ENCODE measurements around the gene FMNL1.
"Not testable (repeated sequence)": the region's sequence is repeated elsewhere in the genome, so short reads cannot be mapped to it uniquely, and the experiment has no call there.

The FMNL1 gene

DNA sequence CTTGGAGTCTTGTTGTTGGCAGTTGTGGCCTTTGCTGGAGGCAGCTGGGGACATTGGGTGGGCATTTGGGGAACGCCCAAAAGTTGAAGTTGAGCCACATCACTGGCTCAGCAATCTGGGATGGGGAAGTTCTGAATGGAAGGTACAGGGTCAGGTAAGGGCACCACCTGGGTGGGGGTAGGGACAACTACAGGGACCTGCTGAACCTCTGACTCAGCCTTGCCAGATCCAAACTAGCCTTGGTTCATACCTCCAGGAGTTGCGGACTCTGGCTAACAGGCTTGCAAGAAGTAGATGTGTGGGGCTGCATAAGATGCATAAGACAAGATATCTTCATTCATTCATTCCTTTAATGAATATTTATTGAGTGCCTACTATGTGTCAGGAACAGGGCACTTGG lies 16.0 kb downstream of the FMNL1 start:
- H3K27ac Mint-ChIP-seq, result peak overlapping the region; percentile 68
- H3K27me3 Mint-ChIP-seq, result no peaks in the 10 kb centered on the region
- peaks cover 41% of the 10 kb centered on the region for H3K4me1 Mint-ChIP-seq
- peaks cover 65% of the 10 kb centered on the region for H3K36me3 Mint-ChIP-seq (ENCODE audit: low read depth)
- ATAC-seq (no peak), DNase-seq (no peak)
- no peaks in the 10 kb centered on the region for H3K9me3 Mint-ChIP-seq
- no peak overlapping the region for H3K4me3 Mint-ChIP-seq

DNA sequence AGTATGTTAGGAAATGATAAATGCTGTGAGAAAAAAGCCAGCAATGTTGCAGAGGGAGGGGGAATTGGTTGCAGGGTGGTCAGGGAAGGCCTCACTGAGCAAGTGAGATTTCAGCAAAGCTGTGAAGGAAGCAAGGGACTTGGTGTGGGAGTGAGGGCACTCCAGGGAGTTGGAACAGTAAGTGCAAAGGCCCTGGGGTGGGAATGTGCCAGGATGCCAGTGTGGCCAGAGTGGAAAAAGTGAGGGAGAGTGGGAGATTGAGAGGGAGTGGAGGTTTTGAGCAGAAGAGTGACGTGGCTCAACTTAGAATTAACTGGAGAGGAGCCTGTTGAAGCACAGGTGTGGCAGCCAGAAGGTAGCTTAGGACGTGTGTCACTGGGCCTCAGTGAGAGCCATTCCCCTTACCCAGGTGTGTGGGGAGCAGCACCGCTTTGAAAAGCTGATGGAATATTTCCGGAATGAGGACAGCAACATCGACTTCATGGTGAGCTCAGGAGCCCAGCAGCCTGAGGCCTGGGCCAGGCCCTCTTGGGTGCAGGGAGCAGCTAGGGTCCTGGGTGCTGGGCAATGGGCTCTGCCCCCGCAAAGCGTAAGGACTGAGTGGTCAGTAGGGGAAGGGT lies 16.6 kb downstream of the FMNL1 start:
- Mint-ChIP-seq H3K4me1 (peaks cover 36% of the 10 kb centered on the region), H3K9me3 (no peaks in the 10 kb centered on the region), H3K4me3 (no peak overlapping the region), H3K27me3 (no peaks in the 10 kb centered on the region), H3K36me3 (ENCODE audit: low read depth) (peaks cover 65% of the 10 kb centered on the region), H3K27ac (peak overlapping the region; percentile 68)
- DNase-seq (no peak), ATAC-seq (no peak)

DNA sequence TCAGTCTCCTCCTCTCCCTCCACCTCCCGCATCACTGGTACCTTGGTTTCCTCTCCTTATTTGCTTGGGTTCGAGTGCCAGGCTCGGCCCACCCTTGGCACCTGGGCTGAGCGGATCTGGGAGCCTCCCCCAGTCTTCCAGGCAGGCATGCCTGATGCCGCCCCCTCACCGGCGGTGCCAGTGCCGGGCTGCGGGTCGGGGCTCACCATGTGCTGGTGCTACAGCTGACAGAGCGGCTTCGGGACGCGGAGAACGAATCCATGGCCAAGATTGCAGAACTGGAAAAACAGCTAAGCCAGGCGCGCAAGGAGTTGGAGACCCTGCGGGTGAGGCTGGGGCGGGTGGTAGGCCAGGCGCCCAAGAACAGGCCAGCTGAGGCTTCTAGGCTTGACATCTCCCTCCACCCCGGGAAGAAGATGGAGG lies 19.2 kb downstream of the FMNL1 start:
- Mint-ChIP-seq H3K27ac (peak overlapping the region; percentile 56), H3K4me1 (peaks cover 15% of the 10 kb centered on the region), H3K4me3 (no peak overlapping the region), H3K9me3 (no peaks in the 10 kb centered on the region), H3K36me3 (ENCODE audit: low read depth) (peaks cover 63% of the 10 kb centered on the region), H3K27me3 (no peaks in the 10 kb centered on the region)
- DNase-seq, result no peak
- no peak for ATAC-seq

DNA sequence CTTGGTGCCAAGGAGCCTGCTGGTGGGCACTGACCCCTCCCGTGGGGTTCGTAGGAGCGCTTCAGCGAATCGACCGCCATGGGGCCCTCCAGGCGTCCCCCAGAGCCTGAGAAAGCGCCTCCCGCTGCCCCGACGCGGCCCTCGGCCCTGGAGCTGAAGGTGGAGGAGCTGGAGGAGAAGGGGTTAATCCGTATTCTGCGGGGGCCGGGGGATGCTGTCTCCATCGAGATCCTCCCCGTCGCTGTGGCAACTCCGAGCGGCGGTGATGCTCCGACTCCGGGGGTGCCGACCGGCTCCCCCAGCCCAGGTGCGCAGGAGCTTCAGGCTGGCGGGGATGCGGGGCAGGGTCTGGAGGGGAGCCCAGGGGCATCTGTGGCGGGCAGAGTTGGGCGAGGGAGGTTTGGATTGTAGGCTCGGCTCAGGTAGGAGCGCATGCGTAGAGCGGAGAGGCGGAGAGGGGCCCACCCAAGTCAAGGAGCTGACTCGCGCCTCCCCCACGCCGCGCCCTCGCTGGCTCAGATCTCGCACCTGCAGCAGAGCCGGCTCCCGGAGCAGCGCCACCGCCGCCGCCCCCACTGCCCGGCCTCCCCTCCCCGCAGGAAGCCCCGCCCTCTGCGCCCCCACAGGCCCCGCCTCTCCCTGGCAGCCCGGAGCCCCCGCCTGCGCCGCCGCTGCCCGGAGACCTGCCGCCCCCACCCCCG lies 19.8 kb downstream of the FMNL1 start:
- no peak for ATAC-seq
- peaks cover 67% of the 10 kb centered on the region for H3K36me3 Mint-ChIP-seq (ENCODE audit: low read depth)
- H3K27me3 Mint-ChIP-seq, result no peaks in the 10 kb centered on the region
- no peaks in the 10 kb centered on the region for H3K9me3 Mint-ChIP-seq
- H3K4me3 Mint-ChIP-seq, result no peak overlapping the region
- H3K4me1 Mint-ChIP-seq, result peaks cover 20% of the 10 kb centered on the region
- DNase-seq, result no peak
- H3K27ac Mint-ChIP-seq, result no peak overlapping the region

DNA sequence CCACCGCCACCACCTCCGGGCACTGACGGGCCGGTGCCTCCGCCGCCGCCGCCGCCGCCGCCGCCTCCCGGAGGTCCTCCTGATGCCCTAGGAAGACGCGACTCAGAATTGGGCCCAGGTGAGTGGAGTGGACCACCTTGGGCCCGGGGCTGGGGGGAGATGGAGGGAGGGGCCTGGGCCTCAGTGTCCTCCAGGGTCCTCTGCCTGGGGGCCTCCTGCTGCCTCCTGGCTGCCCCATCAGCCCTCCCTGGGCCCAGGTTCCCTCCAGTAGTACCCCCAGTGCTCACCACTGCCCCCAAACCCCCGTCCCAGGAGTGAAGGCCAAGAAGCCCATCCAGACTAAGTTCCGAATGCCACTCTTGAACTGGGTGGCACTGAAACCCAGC lies 20.3 kb downstream of the FMNL1 start:
- Mint-ChIP-seq H3K27ac (peak overlapping the region; percentile 59), H3K4me3 (no peak overlapping the region), H3K9me3 (no peaks in the 10 kb centered on the region), H3K27me3 (no peaks in the 10 kb centered on the region), H3K36me3 (ENCODE audit: low read depth) (peaks cover 69% of the 10 kb centered on the region), H3K4me1 (peaks cover 25% of the 10 kb centered on the region)
- no peak for DNase-seq
- no peak for ATAC-seq

DNA sequence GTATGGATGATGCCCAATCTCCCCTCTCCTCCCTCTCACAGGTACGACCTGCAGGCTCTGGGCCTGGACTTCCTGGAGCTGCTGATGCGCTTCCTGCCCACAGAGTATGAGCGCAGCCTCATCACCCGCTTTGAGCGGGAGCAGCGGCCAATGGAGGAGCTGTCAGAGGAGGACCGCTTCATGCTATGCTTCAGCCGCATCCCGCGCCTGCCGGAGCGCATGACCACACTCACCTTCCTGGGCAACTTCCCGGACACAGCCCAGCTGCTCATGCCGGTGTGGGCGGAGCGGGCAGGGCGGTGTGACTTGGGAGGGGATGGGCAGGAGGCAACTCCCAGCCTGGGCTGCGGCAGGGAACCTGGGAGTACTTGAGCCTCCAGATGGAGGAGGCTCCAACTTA lies 22.1 kb downstream of the FMNL1 start:
- peaks cover 26% of the 10 kb centered on the region for H3K4me1 Mint-ChIP-seq

DNA sequence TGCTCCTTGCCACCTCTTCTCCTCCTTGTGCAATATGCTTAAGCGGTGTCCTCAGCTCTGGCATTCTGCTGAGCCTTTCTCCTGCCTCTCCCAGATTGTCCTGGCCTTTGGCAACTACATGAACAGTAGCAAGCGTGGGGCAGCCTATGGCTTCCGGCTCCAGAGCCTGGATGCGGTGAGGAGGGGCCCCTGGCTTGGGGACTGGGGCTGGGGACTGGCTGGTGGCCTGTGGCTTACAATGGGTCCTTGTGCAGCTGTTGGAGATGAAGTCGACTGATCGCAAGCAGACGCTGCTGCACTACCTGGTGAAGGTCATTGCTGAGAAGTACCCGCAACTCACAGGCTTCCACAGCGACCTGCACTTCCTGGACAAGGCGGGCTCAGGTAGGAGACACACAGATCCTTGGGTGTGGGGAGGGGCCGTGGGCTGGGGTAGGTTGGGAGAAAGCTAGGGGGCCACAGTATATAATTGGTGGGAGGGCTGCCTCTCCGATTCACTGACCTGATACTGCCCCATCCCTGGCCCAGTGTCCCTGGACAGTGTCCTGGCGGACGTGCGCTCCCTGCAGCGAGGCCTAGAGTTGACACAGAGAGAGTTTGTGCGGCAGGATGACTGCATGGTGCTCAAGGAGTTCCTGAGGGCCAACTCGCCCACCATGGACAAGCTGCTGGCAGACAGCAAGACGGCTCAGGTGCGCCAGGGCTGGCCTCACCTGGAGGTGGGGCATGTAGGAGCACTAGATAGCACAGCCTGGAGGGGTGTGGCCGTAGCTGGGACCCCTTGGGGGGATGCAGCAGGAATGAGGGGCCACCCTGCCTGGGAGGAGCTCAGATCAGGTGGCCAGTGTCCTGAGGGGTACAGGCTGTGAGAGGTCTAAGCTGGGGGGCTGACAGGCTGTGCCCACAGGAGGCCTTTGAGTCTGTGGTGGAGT lies 23.3 kb downstream of the FMNL1 start:
- Mint-ChIP-seq H3K27me3 (no peaks in the 10 kb centered on the region), H3K4me1 (peaks cover 33% of the 10 kb centered on the region), H3K36me3 (ENCODE audit: low read depth) (peaks cover 50% of the 10 kb centered on the region), H3K4me3 (no peak overlapping the region), H3K9me3 (no peaks in the 10 kb centered on the region), H3K27ac (peak overlapping the region; percentile 52)
- ATAC-seq (no peak), DNase-seq (no peak)

More for the DNA sequence above, 22.1 kb downstream of the FMNL1 start:
- Mint-ChIP-seq H3K9me3 (no peaks in the 10 kb centered on the region), H3K4me3 (no peak overlapping the region), H3K27ac (no peak overlapping the region), H3K27me3 (no peaks in the 10 kb centered on the region), H3K36me3 (ENCODE audit: low read depth) (peaks cover 54% of the 10 kb centered on the region)
- DNase-seq (no peak), ATAC-seq (no peak)

DNA sequence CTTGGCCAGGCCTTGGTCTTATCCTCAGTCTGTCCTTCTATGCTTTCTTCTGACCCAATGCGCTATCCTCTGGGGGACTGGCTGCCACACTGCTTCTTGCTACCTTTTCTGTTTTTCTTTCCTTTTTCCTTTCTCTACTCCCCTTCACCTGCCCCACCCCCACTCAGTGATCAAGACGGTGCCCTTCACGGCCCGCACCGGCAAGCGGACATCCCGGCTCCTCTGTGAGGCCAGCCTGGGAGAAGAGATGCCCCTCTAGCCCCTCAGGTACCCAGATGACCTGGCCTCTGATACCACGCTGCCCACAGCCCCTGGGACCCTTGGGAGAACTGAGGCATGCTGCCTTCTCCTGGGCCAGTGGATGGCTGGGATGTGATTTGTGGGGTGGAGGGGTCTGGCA lies 24.7 kb downstream of the FMNL1 start:
- DNase-seq, result no peak
- H3K36me3 Mint-ChIP-seq (ENCODE audit: low read depth), result peaks cover 45% of the 10 kb centered on the region
- ATAC-seq, result no peak
- H3K4me3 Mint-ChIP-seq, result peak overlapping the region; percentile 83
- H3K4me1 Mint-ChIP-seq, result peaks cover 42% of the 10 kb centered on the region
- H3K9me3 Mint-ChIP-seq, result no peaks in the 10 kb centered on the region
- H3K27me3 Mint-ChIP-seq, result no peaks in the 10 kb centered on the region
- peak overlapping the region; percentile 63 for H3K27ac Mint-ChIP-seq

DNA sequence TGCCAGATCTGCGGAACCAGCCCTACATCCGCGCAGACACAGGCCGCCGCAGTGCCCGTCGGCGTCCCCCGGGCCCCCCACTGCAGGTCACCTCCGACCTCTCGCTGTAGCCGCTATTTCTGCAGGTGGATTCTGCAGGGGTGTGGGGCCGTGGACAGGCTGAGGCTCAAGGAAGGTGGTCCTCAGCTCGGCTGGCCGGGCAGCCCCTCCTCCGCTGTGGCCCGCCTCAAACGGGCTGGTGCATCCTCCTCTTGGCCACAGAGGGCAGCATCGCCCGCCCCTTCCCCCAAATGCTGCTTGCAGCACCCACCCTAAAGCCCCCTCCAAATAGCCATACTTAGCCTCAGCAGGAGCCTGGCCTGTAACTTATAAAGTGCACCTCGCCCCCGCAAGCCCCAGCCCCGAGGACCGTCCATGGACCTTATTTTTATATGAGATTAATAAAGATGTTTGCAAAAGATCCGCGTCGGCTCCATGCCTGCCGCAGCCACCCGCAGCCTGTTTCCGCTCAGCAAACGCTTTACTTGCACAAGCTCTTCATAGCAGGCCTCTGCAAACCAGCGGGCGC lies 25.3 kb downstream of the FMNL1 start:
- H3K27me3 Mint-ChIP-seq, result no peaks in the 10 kb centered on the region
- peaks cover 45% of the 10 kb centered on the region for H3K36me3 Mint-ChIP-seq (ENCODE audit: low read depth)
- peaks cover 47% of the 10 kb centered on the region for H3K4me1 Mint-ChIP-seq
- peak overlapping the region; percentile 88 for H3K27ac Mint-ChIP-seq
- peak; percentile 40 for DNase-seq
- no peaks in the 10 kb centered on the region for H3K9me3 Mint-ChIP-seq
- no peak for ATAC-seq
- H3K4me3 Mint-ChIP-seq, result peak overlapping the region; percentile 83

DNA sequence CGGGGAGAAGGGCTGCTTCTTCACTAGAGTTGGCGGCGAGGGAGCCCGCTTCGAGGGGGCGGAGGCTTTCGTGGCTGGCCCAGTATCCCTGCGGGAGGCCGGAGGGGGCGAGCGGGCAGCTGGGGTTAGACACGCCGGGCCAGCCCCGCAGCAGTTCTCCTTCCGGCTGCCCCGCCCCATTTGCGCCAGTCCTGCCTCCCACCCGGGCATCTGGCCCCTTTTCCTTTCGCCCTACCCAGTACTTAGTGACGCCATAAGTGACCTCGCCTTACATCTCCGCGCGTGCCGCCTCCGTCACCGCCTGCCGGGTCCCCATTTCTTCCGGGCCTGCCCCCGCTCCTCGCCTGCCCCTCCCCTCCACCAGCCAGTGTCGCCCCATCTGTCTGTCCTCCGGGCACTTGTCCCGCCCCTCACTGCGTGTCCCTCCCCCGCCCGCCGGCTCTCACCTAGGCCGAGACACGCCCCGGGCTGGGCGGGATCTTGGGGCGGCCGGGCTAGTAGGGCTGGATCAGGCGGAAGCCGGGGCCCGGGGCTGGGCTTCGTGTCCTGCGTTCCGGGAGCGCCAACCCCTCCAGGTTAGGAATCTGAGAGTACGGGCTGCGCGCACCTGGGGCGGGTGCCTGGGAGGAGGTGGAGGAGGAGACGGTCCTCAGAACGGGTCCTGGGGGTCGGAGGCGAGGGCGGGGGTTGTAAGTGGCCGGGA lies 25.9 kb downstream of the FMNL1 start:
- Mint-ChIP-seq H3K4me1 (peaks cover 53% of the 10 kb centered on the region), H3K27me3 (no peaks in the 10 kb centered on the region), H3K9me3 (no peaks in the 10 kb centered on the region), H3K4me3 (peak overlapping the region; percentile 83), H3K36me3 (ENCODE audit: low read depth) (peaks cover 41% of the 10 kb centered on the region), H3K27ac (peak overlapping the region; percentile 88)
- DNase-seq (peak; percentile 99), ATAC-seq (peak; percentile 91)

DNA sequence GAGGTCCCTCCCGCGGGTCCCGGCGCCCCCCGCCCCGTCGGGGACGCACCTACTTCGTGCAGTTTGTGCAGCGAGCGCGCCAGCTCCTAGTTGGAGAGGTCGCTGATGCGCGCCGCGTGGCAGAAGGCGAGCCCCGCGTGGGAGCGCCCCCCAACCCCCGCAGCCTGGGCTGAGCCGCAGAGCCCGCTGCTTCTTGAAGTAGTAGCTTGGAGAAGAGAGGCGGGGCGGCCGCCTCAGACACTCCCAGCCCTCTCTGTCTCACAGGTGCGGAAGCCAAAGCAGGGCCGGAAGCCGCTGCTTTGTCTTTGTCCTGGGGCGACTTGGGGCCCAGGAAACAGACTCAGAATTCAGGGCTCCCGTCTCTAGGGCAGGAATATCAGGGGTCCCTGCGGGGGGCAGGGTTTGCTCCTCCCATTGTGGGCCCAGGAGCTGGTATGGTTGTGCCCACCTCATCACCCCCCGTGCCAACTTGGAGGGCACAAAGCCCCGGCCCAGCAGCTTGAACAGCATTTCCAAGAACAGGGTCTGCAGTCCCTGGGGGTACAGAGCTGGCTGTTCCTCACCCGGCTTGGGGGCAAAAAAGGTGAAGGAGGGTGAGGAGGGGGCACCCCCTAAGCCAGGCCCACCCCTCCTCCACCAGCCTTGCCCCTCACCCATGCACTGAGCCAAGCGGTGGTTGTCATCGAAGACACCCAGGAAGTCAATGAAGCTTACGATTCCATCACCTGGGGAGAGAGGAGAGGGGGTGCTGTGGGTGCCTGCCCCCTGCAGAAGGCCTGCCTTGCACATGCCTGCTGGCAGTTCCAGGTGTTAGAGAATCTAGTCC lies 26.7 kb downstream of the FMNL1 start:
- peak overlapping the region; percentile 83 for H3K4me3 Mint-ChIP-seq
- peaks cover 61% of the 10 kb centered on the region for H3K4me1 Mint-ChIP-seq
- H3K36me3 Mint-ChIP-seq (ENCODE audit: low read depth), result peaks cover 37% of the 10 kb centered on the region

DNA sequence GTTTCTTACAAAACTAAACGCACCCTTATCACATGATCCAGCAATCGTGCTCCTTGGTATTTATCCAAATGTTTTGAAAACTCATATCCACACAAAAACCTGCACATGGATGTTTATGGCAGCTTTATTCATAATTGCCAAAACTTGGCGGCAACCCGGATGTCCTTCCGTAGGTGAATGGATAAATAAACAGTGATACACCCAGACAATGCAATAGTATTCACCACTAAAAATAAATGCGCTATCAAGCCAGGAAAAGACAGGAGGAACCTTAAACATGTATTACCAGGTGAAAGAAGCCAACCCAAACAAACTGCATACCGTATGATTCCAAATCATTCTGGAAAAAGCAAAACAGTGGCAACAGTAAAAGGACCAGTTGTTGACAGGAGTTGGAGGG lies 30.2 kb downstream of the FMNL1 start:
- Mint-ChIP-seq H3K27ac (peak overlapping the region; percentile 55), H3K4me3 (no peak overlapping the region), H3K9me3 (no peaks in the 10 kb centered on the region), H3K4me1 (peaks cover 79% of the 10 kb centered on the region), H3K36me3 (ENCODE audit: low read depth) (peaks cover 11% of the 10 kb centered on the region), H3K27me3 (no peaks in the 10 kb centered on the region)
- DNase-seq (no peak), ATAC-seq (no peak)

More for the DNA sequence above, 26.7 kb downstream of the FMNL1 start:
- Mint-ChIP-seq H3K9me3 (no peaks in the 10 kb centered on the region), H3K27me3 (no peaks in the 10 kb centered on the region), H3K27ac (peak overlapping the region; percentile 88)
- DNase-seq, result peak; percentile 69
- peak; percentile 65 for ATAC-seq

DNA sequence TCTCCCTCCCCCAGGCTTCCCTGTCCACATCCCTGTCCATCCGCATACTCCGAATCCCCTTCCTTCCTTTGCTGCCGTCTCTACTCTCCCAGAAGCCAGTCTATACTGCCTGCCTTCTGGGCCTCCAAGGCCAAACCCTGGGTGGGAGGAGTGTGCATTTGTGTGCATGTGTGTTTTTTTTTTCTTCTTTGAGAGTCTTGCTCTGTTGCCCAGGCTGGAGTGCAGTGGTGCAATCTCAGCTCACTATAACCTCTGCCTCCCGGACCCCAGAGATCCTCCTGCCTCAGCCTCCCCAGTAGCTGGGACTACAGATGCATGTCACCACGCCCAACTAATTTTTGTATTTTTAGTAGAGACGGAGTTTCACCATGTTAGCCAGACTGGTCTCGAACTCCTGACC lies 31.6 kb downstream of the FMNL1 start:
- DNase-seq, H3K4me3 Mint-ChIP-seq, H3K27me3 Mint-ChIP-seq, H3K9me3 Mint-ChIP-seq, ATAC-seq: not testable (repeated sequence)
- Mint-ChIP-seq H3K4me1 (peaks cover 81% of the 10 kb centered on the region), H3K27ac (peak overlapping the region; percentile 55), H3K36me3 (ENCODE audit: low read depth) (peaks cover 11% of the 10 kb centered on the region)

Measured in activated naive CD8-positive, alpha-beta T cell treated with anti-CD3 and anti-CD28 coated beads, Interleukin-2, amount 50 U/mL, for 24 hours (primary cell).